H9 (cell line): Measurements from ENCODE around the gene SYT2. TPM values are rescaled to one million over a fixed set of nuclear protein-coding genes. Genes with fewer than 3 reads are reported as not detected.

Source experiments
- DNase-seq: peaks from one replicate; pipeline ENCODE4 v3.0.0-alpha.2; 2017
- H2AFZ ChIP-seq: one replicate; pipeline ENCODE4 v1.6.1; 2013; ENCODE audit warnings: mild to moderate bottlenecking, low read length, control low read depth, moderate library complexity
- H2AK5ac ChIP-seq: 2 replicates; pipeline ENCODE4 v1.6.1; 2013; ENCODE audit warnings: low read length, control low read depth, mixed read lengths; ENCODE audit not compliant: insufficient read length
- H2BK120ac ChIP-seq: one replicate; pipeline ENCODE4 v1.6.1; 2013; ENCODE audit warnings: low read depth, mild to moderate bottlenecking, low read length, control low read depth, inconsistent platforms; ENCODE audit not compliant: poor library complexity, severe bottlenecking
- H2BK12ac ChIP-seq: 2 replicates; pipeline ENCODE4 v1.6.1; 2013; ENCODE audit warnings: low read length, control low read depth, mixed read lengths, low read depth; ENCODE audit not compliant: insufficient read length
- H2BK15ac ChIP-seq: 2 replicates; pipeline ENCODE4 v1.6.1; 2013; ENCODE audit warnings: low read depth, low read length, control low read depth
- H2BK20ac ChIP-seq: one replicate; pipeline ENCODE4 v1.6.1; 2013; ENCODE audit warnings: low read depth, mild to moderate bottlenecking, low read length, control low read depth, inconsistent platforms; ENCODE audit not compliant: poor library complexity, severe bottlenecking
- H2BK5ac ChIP-seq: 2 replicates; pipeline ENCODE4 v1.6.1; 2013; ENCODE audit warnings: low read length, control low read depth, mixed read lengths; ENCODE audit not compliant: insufficient read length
- H3K14ac ChIP-seq: 2 replicates; pipeline ENCODE4 v1.6.1; 2013; ENCODE audit warnings: low read length, control low read depth; ENCODE audit not compliant: insufficient read depth
- H3K18ac ChIP-seq: 2 replicates; pipeline ENCODE4 v1.6.1; 2013; ENCODE audit warnings: low read depth, mild to moderate bottlenecking, mixed read lengths, low read length, control low read depth; ENCODE audit not compliant: insufficient read length
- H3K23ac ChIP-seq: 2 replicates; pipeline ENCODE4 v1.6.1; 2013; ENCODE audit warnings: low read length, control low read depth, mixed read lengths, low read depth; ENCODE audit not compliant: insufficient read length
- H3K23me2 ChIP-seq: 2 replicates; pipeline ENCODE4 v1.6.1; 2013; ENCODE audit warnings: low read depth, mild to moderate bottlenecking, mixed read lengths, low read length, control low read depth; ENCODE audit not compliant: insufficient read length, poor library complexity, severe bottlenecking
- H3K27ac ChIP-seq: 2 replicates; pipeline ENCODE4 v1.5.1; 2013; ENCODE audit warnings: low read length, control low read depth, mixed read lengths, low read depth; ENCODE audit not compliant: insufficient read length
- H3K27me3 ChIP-seq: 2 replicates; pipeline ENCODE4 v1.6.1; 2013; ENCODE audit warnings: low read length, control low read depth, inconsistent platforms; ENCODE audit not compliant: insufficient read depth
- H3K4ac ChIP-seq: 2 replicates; pipeline ENCODE4 v1.6.1; 2013; ENCODE audit warnings: low read depth, mild to moderate bottlenecking, control low read depth, inconsistent platforms, low read length, moderate library complexity
- H3K4me1 ChIP-seq: 2 replicates; pipeline ENCODE4 v1.6.1; 2013; ENCODE audit warnings: low read length, control low read depth, inconsistent platforms; ENCODE audit not compliant: insufficient read depth
- H3K4me2 ChIP-seq: 2 replicates; pipeline ENCODE4 v1.6.1; 2013; ENCODE audit warnings: low read length, control low read depth, mixed read lengths; ENCODE audit not compliant: insufficient read length, insufficient read depth
- H3K56ac ChIP-seq: 2 replicates; pipeline ENCODE4 v1.6.1; 2013; ENCODE audit warnings: low read depth, mild to moderate bottlenecking, mixed read lengths, low read length, control low read depth; ENCODE audit not compliant: insufficient read length
- H3K79me1 ChIP-seq: 2 replicates; pipeline ENCODE4 v1.6.1; 2013; ENCODE audit warnings: low read depth, mild to moderate bottlenecking, moderate library complexity, low read length, control low read depth, inconsistent platforms; ENCODE audit not compliant: insufficient read depth, poor library complexity, severe bottlenecking
- H3K79me2 ChIP-seq: 2 replicates; pipeline ENCODE4 v1.6.1; 2013; ENCODE audit warnings: low read length, control low read depth, inconsistent platforms; ENCODE audit not compliant: insufficient read depth
- H3K9ac ChIP-seq: 2 replicates; pipeline ENCODE4 v1.6.1; 2013; ENCODE audit warnings: low read length, control low read depth, mixed read lengths; ENCODE audit not compliant: insufficient read length; ENCODE audit errors: extremely low read depth
- H3K9me3 ChIP-seq: one replicate; pipeline ENCODE4 v1.6.1; 2013; ENCODE audit warnings: low read depth, low read length, inconsistent platforms; ENCODE audit not compliant: control insufficient read depth
- H3T11ph ChIP-seq: one replicate; pipeline ENCODE4 v1.6.1; 2013; ENCODE audit warnings: mild to moderate bottlenecking, low read length, control low read depth, inconsistent platforms
- H4K20me1 ChIP-seq: one replicate; pipeline ENCODE4 v1.6.1; 2013; ENCODE audit not compliant: control insufficient read depth, insufficient read length, insufficient read depth
- H4K5ac ChIP-seq: 2 replicates; pipeline ENCODE4 v1.6.1; 2013; ENCODE audit warnings: low read depth, mild to moderate bottlenecking, mixed read lengths, low read length, control low read depth; ENCODE audit not compliant: insufficient read length
- H4K8ac ChIP-seq: replicated peaks from 2 replicates; pipeline ENCODE4 v1.6.1; 2013; ENCODE audit warnings: low read length, control low read depth, mixed read lengths, low read depth; ENCODE audit not compliant: insufficient read length
- H4K91ac ChIP-seq: 2 replicates; pipeline ENCODE4 v1.6.1; 2013; ENCODE audit warnings: low read depth, mild to moderate bottlenecking, moderate library complexity, mixed read lengths, low read length, control low read depth; ENCODE audit not compliant: insufficient read length
- H3K27ac Mint-ChIP-seq, 3 experiments: 2 replicates in 2 of 3; 3 replicates in 1 of 3; pipeline ENCODE4 v1.8.0; 2020 to 2021; ENCODE audit warnings: mixed read lengths in 3 of 3, mild to moderate bottlenecking in 1 of 3, moderate library complexity in 1 of 3
- H3K27me3 Mint-ChIP-seq: 2 replicates; pipeline ENCODE4 v1.8.0; 2021; ENCODE audit warnings: low read depth, mild to moderate bottlenecking, moderate library complexity, mixed read lengths
- H3K36me3 Mint-ChIP-seq, 3 experiments: 2 replicates in 2 of 3; 3 replicates in 1 of 3; pipeline ENCODE4 v1.8.0; 2020 to 2021; ENCODE audit warnings: low read depth in 3 of 3, mixed read lengths in 3 of 3; ENCODE audit not compliant: insufficient read depth in 1 of 3
- H3K4me1 Mint-ChIP-seq, 2 experiments: 2 replicates each; pipeline ENCODE4 v1.8.0; 2020; ENCODE audit warnings: mixed read lengths in 2 of 2
- H3K4me3 Mint-ChIP-seq, 2 experiments: 2 replicates in 1 of 2; 3 replicates in 1 of 2; pipeline ENCODE4 v1.8.0; 2020 to 2021; ENCODE audit warnings: mild to moderate bottlenecking in 2 of 2, mixed read lengths in 2 of 2, moderate library complexity in 1 of 2
- H3K9me3 Mint-ChIP-seq, 2 experiments: 2 replicates in 1 of 2; 3 replicates in 1 of 2; pipeline ENCODE4 v1.8.0; 2020; ENCODE audit warnings: mild to moderate bottlenecking in 2 of 2, mixed read lengths in 2 of 2, moderate library complexity in 1 of 2
- WGBS: extraction: QIAGEN DNeasy Blood & Tissue Kit; methylation state at CpG from one replicate; pipeline ENCODE4 v1.1.7; 2013; ENCODE audit warnings: missing lambda C conversion rate, low lambda C conversion rate, mixed read lengths; ENCODE audit not compliant: insufficient read length; ENCODE audit errors: extremely low coverage; 5-methylcytosine and 5-hydroxymethylcytosine counted together
- total RNA-seq: library from RNA; stranded (reverse); gene quantifications from 2 replicates; pipeline ENCODE4 v1.2.1, GENCODE V29; 2021
- TF ChIP-seq, protein P1 (sequence below): fragments of 200-600 bp; sonication (generic); conservative IDR thresholded peaks from 3 replicates; pipeline ENCODE4 v1.8.0; 2021; ENCODE audit warnings: antibody characterized with exemption, mild to moderate bottlenecking

SYT2 gene
- total RNA-seq, 1 experiment from 2014 or later, result 3.3 TPM

DNA sequence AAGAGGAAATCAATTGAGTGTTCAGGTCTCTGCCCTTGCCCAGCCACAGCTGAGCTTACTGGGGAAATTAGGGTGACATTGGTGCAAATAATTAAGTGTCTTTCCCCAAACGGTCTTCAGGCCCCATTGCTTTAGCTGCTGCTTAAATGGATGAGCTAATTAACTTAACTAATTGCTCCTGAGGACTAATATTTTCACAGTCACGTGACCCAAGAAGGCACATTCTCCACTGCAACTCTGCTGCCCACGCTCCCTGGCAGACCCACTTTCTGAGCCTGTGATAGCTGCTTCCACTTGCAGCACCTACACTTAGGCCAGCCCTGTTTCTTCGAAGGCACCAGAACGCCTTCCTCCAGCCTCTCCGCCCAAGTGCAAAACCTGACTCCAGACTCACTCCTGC, 56.2 kb downstream of the SYT2 start:
- Histone ChIP-seq H3K14ac (no peak overlapping the region), H2BK5ac (no peak overlapping the region), H2BK120ac (no peak overlapping the region), H4K5ac (no peak overlapping the region), H3T11ph (no peak overlapping the region), H2AK5ac (no peak overlapping the region), H4K91ac (no peak overlapping the region), H3K4me2 (no peak overlapping the region), H2BK12ac (no peak overlapping the region), H3K9ac (no peak overlapping the region), H3K27ac (no peak overlapping the region), H4K8ac (no peak overlapping the region), H3K79me2 (no peaks in the 10 kb centered on the region), H3K23ac (no peak overlapping the region), H3K56ac (no peak overlapping the region), H2BK20ac (no peak overlapping the region), H2BK15ac (no peak overlapping the region), H4K20me1 (peaks cover 2% of the 10 kb centered on the region), H3K18ac (no peak overlapping the region), H3K79me1 (no peaks in the 10 kb centered on the region), H3K4ac (no peak overlapping the region), H3K27me3 (no peaks in the 10 kb centered on the region), H3K23me2 (no peaks in the 10 kb centered on the region), H3K9me3 (no peaks in the 10 kb centered on the region), H2AFZ (no peak overlapping the region), H3K4me1 (no peaks in the 10 kb centered on the region)
- Mint-ChIP-seq H3K27ac (no peak overlapping the region; a peak in 1 of 7 replicates), H3K27me3 (peaks cover 24% of the 10 kb centered on the region), H3K4me3 (no peak overlapping the region), H3K9me3 (no peaks in the 10 kb centered on the region), H3K4me1 (peaks cover 5 to 10% of the 10 kb centered on the region in 2 experiments), H3K36me3 (no peaks in the 10 kb centered on the region)
- no peak for DNase-seq
- no CpG with 5 or more reads among the region's 6 CpGs for WGBS
- TF ChIP-seq, protein P1, sequence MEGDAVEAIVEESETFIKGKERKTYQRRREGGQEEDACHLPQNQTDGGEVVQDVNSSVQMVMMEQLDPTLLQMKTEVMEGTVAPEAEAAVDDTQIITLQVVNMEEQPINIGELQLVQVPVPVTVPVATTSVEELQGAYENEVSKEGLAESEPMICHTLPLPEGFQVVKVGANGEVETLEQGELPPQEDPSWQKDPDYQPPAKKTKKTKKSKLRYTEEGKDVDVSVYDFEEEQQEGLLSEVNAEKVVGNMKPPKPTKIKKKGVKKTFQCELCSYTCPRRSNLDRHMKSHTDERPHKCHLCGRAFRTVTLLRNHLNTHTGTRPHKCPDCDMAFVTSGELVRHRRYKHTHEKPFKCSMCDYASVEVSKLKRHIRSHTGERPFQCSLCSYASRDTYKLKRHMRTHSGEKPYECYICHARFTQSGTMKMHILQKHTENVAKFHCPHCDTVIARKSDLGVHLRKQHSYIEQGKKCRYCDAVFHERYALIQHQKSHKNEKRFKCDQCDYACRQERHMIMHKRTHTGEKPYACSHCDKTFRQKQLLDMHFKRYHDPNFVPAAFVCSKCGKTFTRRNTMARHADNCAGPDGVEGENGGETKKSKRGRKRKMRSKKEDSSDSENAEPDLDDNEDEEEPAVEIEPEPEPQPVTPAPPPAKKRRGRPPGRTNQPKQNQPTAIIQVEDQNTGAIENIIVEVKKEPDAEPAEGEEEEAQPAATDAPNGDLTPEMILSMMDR, result no peak
